GM12864 (cell line): ENCODE data around the gene R3HCC1L.
"Not testable (repeated sequence)": the region's sequence is repeated elsewhere in the genome, so short reads cannot be mapped to it uniquely, and the experiment has no call there.

Source experiments
- DNase-seq: peaks from one replicate; pipeline ENCODE4 v3.0.0-alpha.2; 2011; ENCODE audit warnings: low read depth
- H3K4me3 ChIP-seq: 2 replicates; pipeline ENCODE4 v1.5.1; 2011; ENCODE audit warnings: mild to moderate bottlenecking, low read depth, low read length, control low read depth
- TF ChIP-seq, protein P1 (sequence below): IDR thresholded peaks from 2 replicates; pipeline ENCODE4 v1.5.1; 2011; ENCODE audit warnings: low read depth, mild to moderate bottlenecking, moderate library complexity, low read length, control low read depth, inconsistent platforms; ENCODE audit errors: missing control alignments

Gene R3HCC1L

DNA sequence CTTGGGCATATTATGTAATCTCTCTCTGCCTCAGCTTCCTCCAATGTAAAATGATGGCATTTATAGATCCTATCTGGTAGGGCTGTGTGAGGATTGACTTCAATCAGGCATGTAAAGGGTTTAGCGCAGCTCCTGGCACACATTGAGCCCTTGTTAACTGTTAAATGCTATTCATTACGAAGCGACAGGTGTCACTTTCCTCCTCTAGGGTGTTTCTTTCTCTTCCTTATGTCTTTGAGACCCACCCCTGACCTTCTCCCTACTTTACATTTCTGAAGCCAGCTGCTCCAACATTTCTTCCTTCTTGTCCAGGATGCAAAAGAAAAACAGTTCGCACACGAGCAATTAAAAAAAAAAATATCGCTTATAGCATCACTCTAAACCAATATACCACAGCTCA lies 5.7 kb upstream of the R3HCC1L start:
- TF ChIP-seq, protein P1, sequence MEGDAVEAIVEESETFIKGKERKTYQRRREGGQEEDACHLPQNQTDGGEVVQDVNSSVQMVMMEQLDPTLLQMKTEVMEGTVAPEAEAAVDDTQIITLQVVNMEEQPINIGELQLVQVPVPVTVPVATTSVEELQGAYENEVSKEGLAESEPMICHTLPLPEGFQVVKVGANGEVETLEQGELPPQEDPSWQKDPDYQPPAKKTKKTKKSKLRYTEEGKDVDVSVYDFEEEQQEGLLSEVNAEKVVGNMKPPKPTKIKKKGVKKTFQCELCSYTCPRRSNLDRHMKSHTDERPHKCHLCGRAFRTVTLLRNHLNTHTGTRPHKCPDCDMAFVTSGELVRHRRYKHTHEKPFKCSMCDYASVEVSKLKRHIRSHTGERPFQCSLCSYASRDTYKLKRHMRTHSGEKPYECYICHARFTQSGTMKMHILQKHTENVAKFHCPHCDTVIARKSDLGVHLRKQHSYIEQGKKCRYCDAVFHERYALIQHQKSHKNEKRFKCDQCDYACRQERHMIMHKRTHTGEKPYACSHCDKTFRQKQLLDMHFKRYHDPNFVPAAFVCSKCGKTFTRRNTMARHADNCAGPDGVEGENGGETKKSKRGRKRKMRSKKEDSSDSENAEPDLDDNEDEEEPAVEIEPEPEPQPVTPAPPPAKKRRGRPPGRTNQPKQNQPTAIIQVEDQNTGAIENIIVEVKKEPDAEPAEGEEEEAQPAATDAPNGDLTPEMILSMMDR, result no peak
- no peak overlapping the region for H3K4me3 ChIP-seq
- DNase-seq, result no peak

DNA sequence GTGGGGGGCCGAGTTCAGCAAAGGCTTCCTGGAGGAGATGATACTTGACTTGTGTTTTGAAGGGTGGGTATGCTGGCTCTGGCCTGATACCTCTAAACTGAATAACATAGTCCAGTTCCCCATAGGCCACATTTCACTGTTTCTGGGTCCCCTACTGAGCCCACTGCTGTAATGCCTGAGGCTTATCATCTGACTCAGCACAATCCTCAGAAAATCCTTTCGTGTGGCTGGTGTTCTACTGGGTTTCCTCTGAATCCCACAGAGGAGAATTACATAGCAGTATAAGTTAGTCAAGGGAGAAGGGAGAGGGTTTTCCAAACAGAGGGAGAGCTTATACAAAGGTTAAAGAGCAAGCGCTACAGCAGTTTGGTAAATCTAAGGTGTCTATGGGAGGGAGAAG lies 2.8 kb upstream of the R3HCC1L start:
- TF ChIP-seq, protein P1, result no peak
- no peak overlapping the region for H3K4me3 ChIP-seq
- no peak for DNase-seq

DNA sequence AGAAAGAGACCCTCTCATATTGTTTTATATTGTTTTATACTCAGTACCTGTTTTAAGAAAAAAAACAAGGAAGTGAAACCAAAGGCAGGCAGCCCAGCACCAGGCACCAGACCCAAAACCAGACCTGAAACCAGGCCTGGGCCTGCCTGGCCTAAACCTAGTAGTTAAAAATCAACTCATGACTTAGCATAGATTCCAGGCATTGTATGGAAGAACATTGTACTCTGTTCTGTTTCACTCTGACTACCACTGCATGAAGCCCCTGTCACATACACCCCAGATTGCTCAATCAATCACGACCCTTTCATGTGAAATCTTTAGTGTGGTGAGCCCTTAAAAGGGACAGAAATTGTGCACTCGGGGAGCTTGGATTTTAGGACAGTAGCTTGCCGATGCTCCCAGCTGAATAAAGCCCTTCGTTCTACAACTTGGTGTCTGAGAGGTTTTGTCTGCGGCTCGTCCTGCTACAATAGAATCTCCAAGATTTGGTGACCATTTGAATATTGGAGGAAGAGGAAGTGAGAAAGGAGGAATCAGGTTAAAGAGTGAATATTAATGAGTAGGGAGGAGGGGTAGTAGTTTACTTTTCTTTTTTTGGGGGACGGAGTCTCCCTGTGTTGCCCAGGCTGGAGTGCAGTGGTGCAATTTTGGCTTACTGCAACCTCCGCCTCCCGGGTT lies 1.2 kb upstream of the R3HCC1L start:
- H3K4me3 ChIP-seq, result not testable (repeated sequence)
- peak; percentile 37 for DNase-seq

DNA sequence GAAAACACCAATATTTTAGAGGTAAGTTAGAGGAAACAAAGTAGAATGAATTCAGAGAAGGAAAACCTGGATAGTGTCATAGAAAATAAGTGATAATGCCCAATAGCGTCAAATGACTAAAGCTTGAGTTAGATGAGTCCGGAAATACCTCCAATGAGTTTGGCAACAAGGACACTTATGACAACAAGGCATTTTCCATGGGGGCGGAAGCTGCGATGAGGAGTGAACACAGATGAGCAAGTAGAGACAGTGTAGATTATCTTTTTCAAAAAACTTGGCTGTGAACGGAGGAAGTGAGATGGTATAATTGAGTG lies 383 bp upstream of the R3HCC1L start:
- no peak for DNase-seq
- TF ChIP-seq, protein P1, result no peak
- H3K4me3 ChIP-seq, result peak overlapping the region; percentile 84

DNA sequence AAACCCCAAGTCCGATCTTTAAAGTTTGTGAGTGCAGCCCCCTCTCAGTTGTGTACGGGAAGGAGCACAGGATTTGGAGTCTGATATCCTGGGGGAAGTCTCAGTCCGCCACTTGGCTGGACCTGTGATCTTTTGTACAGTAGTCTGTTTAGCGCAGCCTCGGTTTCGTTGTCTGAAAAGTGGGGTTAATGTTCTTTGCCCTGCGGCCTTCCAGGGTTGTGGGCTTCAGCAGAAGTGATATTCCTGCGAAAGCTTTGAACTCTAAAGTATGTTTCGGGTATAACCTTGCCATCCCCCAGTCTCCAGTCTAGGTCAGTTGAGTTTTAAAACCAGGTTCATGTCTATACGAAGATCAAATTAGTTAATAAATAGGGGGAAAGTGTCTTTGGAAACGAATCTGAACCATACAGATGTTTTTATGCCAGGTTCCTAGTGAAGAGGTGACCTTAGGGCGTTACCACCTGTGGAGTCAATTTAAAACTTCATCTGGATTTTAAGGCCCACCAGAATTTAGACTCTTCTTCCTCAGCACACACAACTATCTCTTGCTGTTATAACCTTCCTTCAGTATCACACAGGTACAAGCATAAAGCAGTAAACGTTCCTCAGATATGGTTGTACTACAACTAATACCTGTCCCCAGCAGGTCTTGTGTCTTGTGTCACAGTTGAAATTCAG lies 904 bp downstream of the R3HCC1L start:
- TF ChIP-seq, protein P1, result no peak
- H3K4me3 ChIP-seq, result peak overlapping the region; percentile 84
- DNase-seq, result peak; percentile 2

DNA sequence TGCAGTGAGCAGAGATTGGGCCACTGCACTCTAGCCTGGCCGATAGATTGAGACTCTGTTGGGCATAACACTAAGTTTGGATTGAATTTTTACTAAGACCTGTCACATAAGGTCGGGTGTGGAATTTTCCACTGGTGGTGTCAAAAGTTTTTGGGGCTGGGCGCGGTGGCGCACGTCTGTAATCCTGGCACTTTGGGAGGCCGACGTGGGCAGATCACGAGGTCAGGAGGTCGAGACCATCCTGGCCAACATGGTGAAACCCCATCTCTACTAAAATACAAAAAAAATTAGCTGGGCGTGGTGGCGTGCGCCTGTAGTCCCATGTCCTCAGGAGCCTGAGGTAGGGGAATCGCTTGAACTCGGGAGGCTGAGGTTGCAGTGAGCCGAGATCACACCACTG lies 2.3 kb downstream of the R3HCC1L start:
- not testable (repeated sequence) for DNase-seq, H3K4me3 ChIP-seq

DNA sequence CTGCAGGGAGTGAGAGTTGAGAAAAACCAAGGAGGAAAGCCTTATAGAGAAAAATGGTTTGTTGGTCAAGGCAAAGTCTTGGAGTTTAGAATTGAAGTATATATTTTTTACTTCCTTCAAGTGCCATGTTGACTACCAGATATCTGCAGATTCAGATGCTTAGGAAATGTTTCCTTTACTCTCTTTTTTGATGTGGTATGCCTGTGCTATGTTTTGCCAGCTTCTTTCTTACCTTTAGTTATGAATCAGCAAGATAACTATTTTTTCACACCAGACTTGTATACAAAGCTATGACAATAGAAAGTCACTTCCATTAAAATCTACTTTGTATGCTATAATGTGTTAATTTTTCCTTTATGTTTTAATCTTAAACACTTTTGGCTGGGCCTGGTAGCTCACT lies 3.6 kb downstream of the R3HCC1L start:
- TF ChIP-seq, protein P1, result no peak
- no peak overlapping the region for H3K4me3 ChIP-seq
- DNase-seq, result no peak

DNA sequence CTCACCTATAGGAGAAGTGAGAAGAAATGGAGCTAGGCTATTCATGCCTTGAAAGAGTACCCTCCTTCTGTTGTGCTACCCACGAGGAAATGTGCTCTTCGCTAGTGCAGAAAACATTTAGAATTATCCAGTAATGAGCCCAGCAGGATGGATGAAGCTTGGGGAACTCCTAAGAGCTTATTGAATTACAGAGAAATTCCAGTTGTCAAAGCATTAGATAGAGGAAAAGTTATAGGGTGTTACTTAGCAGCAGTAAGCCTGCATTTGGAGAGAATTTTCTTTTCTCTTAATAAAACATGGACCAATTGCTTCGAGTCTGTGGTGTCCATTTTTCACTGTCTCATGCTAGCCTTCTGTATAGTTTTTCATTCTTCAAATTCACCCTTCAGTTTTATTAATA lies 5.0 kb downstream of the R3HCC1L start:
- no peak for DNase-seq
- TF ChIP-seq, protein P1, result no peak
- H3K4me3 ChIP-seq, result no peak overlapping the region
